Measurements from ENCODE around the gene ARAP2.

Gene ARAP2

DNA sequence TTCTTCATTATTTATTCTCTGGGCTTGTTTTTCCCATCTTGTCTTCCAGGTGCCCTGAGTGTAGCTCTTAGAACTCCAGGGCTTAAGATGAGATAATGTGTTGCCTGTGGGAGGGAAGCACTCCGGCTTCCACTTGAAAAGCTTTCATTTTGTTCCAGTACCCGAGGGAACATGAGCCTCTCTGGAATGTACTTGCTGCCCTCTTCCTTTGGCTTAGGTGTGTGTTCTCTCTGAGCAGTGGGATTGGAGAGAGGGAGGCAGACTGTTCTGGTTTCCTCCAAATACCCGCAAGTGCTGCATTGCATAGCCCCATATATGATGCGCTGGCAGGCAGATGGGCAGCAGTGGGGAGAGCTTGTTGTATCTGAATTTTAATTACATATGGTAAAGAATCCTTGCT lies 36.2 kb upstream of the ARAP2 start:
- Histone ChIP-seq H3K27me3 (replicated peaks; ENCODE audit: control insufficient read depth, insufficient read depth, low read length, poor library complexity, severe bottlenecking) (no peaks in the 10 kb centered on the region), H3K36me3 (ENCODE audit: control insufficient read depth, insufficient read depth, low read length) (no peaks in the 10 kb centered on the region), H3K27ac (ENCODE audit: insufficient read depth, low read length, poor library complexity, severe bottlenecking) (no peak overlapping the region), H3K9me3 (ENCODE audit: control insufficient read depth, low read length) (no peaks in the 10 kb centered on the region), H3K4me3 (ENCODE audit: insufficient read depth, low read depth, low read length, poor library complexity, severe bottlenecking) (no peak overlapping the region), H3K4me1 (ENCODE audit: control insufficient read depth, insufficient read depth, low read length, poor library complexity, severe bottlenecking) (no peaks in the 10 kb centered on the region)
- no peak for DNase-seq

DNA sequence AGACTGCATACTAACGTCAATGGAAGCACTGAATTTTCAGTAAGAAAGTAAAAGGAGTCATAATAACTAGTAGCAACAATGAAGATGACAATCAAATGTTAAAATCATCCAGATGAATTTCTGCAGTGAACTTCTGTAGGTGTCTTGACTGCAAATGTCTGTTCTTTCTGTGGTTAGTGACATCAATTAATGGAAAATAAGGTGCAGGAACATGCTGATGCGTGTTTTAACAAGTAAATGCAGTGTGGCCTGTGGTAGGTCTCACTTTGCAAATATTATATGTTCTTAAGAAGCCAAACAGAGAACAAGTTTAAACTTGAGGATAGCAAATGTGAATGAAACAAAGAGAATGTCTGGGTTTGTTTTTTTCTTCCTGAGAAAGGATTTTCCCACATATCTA lies 34.5 kb upstream of the ARAP2 start:
- Histone ChIP-seq H3K9me3 (ENCODE audit: control insufficient read depth, low read length) (no peaks in the 10 kb centered on the region), H3K4me1 (ENCODE audit: control insufficient read depth, insufficient read depth, low read length, poor library complexity, severe bottlenecking) (no peaks in the 10 kb centered on the region), H3K27ac (ENCODE audit: insufficient read depth, low read length, poor library complexity, severe bottlenecking) (no peak overlapping the region), H3K27me3 (replicated peaks; ENCODE audit: control insufficient read depth, insufficient read depth, low read length, poor library complexity, severe bottlenecking) (no peaks in the 10 kb centered on the region), H3K36me3 (ENCODE audit: control insufficient read depth, insufficient read depth, low read length) (no peaks in the 10 kb centered on the region), H3K4me3 (ENCODE audit: insufficient read depth, low read depth, low read length, poor library complexity, severe bottlenecking) (no peak overlapping the region)
- DNase-seq, result no peak

DNA sequence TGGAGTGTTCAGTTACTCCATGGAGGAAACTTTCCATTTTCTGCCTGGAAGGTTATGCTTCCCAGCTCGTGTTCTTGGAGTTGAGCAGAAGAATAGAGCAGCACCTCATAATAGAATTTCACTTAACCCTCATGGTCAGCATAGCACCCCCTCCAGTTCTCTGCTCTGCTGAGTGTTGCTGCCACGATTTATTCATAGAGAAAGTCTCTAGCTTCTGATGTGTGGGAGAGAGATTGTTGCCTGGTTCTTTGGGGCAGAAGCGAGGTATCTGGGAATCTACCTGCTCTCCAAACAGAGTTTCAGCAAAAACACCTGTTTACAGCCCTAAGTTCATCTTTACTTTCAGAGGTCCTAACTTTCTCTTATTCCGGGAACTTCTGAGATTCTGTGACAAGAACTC lies 33.2 kb upstream of the ARAP2 start:
- H3K4me1 ChIP-seq (ENCODE audit: control insufficient read depth, insufficient read depth, low read length, poor library complexity, severe bottlenecking), result no peaks in the 10 kb centered on the region
- no peaks in the 10 kb centered on the region for H3K9me3 ChIP-seq (ENCODE audit: control insufficient read depth, low read length)
- H3K4me3 ChIP-seq (ENCODE audit: insufficient read depth, low read depth, low read length, poor library complexity, severe bottlenecking), result no peak overlapping the region
- no peak overlapping the region for H3K27ac ChIP-seq (ENCODE audit: insufficient read depth, low read length, poor library complexity, severe bottlenecking)
- H3K27me3 ChIP-seq (replicated peaks; ENCODE audit: control insufficient read depth, insufficient read depth, low read length, poor library complexity, severe bottlenecking), result no peaks in the 10 kb centered on the region
- no peaks in the 10 kb centered on the region for H3K36me3 ChIP-seq (ENCODE audit: control insufficient read depth, insufficient read depth, low read length)
- DNase-seq, result no peak

DNA sequence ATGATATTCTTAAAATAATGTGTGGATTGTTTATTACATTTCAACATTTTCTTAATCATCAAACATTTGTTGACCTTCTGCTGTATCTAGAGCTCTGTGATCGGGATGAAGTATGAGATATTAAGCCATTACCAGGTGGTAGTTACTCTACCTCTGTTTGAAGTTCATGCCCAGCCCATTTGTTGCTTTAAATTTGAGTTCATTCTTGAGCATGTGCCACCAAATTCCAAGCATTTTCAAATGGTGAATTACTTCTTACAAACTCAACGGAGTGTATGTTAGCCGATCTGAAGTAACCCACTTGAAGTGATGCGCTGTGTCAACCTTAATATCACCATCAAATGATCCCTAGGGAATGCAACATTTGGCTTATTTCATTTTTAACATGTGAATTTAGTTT lies 29.8 kb upstream of the ARAP2 start:
- no peak overlapping the region for H3K4me3 ChIP-seq (ENCODE audit: insufficient read depth, low read depth, low read length, poor library complexity, severe bottlenecking)
- no peak for DNase-seq
- no peaks in the 10 kb centered on the region for H3K36me3 ChIP-seq (ENCODE audit: control insufficient read depth, insufficient read depth, low read length)
- no peaks in the 10 kb centered on the region for H3K27me3 ChIP-seq (replicated peaks; ENCODE audit: control insufficient read depth, insufficient read depth, low read length, poor library complexity, severe bottlenecking)
- no peaks in the 10 kb centered on the region for H3K9me3 ChIP-seq (ENCODE audit: control insufficient read depth, low read length)
- no peak overlapping the region for H3K27ac ChIP-seq (ENCODE audit: insufficient read depth, low read length, poor library complexity, severe bottlenecking)
- H3K4me1 ChIP-seq (ENCODE audit: control insufficient read depth, insufficient read depth, low read length, poor library complexity, severe bottlenecking), result no peaks in the 10 kb centered on the region

DNA sequence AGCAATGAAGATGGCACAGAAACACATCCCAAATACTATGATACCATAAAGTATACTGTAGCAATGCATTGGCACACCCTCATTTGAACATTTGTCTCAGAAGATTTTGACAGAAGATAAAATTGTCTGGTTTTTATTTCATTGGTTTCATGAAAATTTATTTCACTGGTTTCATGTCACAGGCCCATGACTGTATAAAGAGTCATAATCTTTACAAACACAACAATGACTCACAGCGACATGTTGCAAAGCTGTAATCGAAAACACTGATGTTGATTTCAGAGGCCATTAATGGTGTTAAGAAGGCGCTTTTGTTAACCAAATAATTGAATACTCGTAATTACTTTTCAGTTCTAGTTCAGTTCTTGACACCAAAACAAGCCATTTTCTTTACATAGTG lies 29.0 kb upstream of the ARAP2 start:
- Histone ChIP-seq H3K27me3 (replicated peaks; ENCODE audit: control insufficient read depth, insufficient read depth, low read length, poor library complexity, severe bottlenecking) (no peaks in the 10 kb centered on the region), H3K4me3 (ENCODE audit: insufficient read depth, low read depth, low read length, poor library complexity, severe bottlenecking) (no peak overlapping the region), H3K27ac (ENCODE audit: insufficient read depth, low read length, poor library complexity, severe bottlenecking) (no peak overlapping the region), H3K4me1 (ENCODE audit: control insufficient read depth, insufficient read depth, low read length, poor library complexity, severe bottlenecking) (no peaks in the 10 kb centered on the region), H3K36me3 (ENCODE audit: control insufficient read depth, insufficient read depth, low read length) (no peaks in the 10 kb centered on the region), H3K9me3 (ENCODE audit: control insufficient read depth, low read length) (no peaks in the 10 kb centered on the region)
- DNase-seq, result no peak

DNA sequence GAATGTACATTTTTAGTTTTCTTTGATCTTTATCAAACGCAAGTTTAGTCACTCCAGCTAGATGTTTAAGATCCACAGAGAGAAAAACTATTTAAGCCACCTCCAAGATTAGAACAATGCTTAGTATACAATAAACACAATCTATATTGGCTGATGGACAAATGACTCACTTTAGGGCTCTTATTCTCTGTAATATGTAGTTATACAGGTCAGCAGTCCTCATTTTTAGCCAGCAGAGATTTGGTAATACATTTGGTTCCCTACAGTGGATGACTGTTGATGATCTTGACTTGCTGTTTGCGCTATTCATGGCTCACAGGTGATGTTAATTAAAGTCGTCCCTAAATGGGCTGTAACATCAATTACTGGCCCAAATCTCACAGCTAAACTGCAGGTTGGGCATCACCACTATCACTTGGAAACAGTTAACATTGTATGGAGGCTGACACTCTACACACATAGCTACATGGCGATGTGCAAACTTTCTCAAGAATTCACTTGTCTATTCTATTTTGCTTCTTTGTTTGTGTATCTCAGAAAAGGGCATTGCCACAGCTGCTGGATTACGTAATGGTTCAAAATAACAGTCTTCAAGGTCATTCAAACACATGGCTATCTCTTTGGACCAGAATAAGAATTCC lies 25.3 kb upstream of the ARAP2 start:
- DNase-seq, result no peak
- no peaks in the 10 kb centered on the region for H3K36me3 ChIP-seq (ENCODE audit: control insufficient read depth, insufficient read depth, low read length)
- no peak overlapping the region for H3K27ac ChIP-seq (ENCODE audit: insufficient read depth, low read length, poor library complexity, severe bottlenecking)
- H3K4me3 ChIP-seq (ENCODE audit: insufficient read depth, low read depth, low read length, poor library complexity, severe bottlenecking), result no peak overlapping the region
- no peaks in the 10 kb centered on the region for H3K27me3 ChIP-seq (replicated peaks; ENCODE audit: control insufficient read depth, insufficient read depth, low read length, poor library complexity, severe bottlenecking)
- H3K4me1 ChIP-seq (ENCODE audit: control insufficient read depth, insufficient read depth, low read length, poor library complexity, severe bottlenecking), result no peaks in the 10 kb centered on the region
- no peaks in the 10 kb centered on the region for H3K9me3 ChIP-seq (ENCODE audit: control insufficient read depth, low read length)

DNA sequence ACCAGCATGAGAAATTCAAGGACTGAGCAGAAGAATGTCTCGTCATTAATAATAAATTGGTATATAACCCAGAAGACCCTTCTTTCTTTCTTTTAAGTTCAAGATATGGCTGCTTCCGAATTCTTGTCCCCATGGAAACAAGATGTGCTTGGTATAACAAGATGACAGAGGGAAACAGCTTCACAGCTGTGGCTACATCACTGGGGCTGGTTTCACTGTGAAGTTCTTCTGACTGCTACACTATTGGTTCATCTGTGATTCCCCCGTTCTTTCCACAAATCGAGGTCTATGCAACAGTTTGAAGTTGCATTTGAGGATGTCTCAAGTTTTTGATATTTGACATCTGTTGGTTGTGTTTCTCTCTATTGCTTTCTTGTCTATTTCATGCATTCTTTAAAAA lies 24.8 kb upstream of the ARAP2 start:
- Histone ChIP-seq H3K27ac (ENCODE audit: insufficient read depth, low read length, poor library complexity, severe bottlenecking) (peak overlapping the region; percentile 46), H3K4me1 (ENCODE audit: control insufficient read depth, insufficient read depth, low read length, poor library complexity, severe bottlenecking) (no peaks in the 10 kb centered on the region), H3K9me3 (ENCODE audit: control insufficient read depth, low read length) (no peaks in the 10 kb centered on the region), H3K4me3 (ENCODE audit: insufficient read depth, low read depth, low read length, poor library complexity, severe bottlenecking) (no peak overlapping the region), H3K36me3 (ENCODE audit: control insufficient read depth, insufficient read depth, low read length) (no peaks in the 10 kb centered on the region), H3K27me3 (replicated peaks; ENCODE audit: control insufficient read depth, insufficient read depth, low read length, poor library complexity, severe bottlenecking) (no peaks in the 10 kb centered on the region)
- DNase-seq, result peak; percentile 19 to 38 (median 32)

DNA sequence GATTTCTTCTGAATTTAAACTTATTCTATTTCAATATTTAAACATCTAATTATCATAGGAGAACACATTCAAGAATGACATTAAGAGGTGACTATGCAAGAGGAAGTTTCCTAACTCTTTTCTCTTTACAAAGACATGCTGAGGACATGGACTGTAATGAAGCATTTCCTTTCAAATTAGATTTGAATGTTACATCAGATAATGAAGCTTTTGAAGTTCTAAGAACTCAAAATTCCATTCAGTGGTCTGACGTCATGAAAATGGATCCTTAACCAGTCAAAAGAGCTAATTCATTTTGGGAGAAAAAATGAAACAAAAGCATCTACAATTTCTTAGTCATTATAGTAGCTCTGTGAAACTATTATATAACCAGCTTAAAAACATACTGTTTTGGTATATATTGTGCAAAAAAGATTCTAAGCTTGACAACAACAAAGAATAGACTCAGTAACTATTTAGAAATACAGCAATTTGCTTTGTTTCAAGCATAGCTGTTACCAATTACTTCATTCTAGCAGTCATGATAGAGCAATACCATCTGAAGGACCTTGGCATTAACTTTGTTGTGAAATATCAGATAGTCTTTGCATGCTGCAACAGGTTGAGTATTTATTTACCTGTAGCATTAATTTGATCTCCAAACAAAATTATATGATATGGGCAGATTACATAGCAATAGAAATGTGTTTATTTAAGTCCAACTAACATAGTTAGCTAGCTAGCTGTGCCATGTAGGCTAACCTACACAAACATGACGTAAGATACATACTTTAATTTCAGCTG lies 23.4 kb upstream of the ARAP2 start:
- no peaks in the 10 kb centered on the region for H3K9me3 ChIP-seq (ENCODE audit: control insufficient read depth, low read length)
- no peaks in the 10 kb centered on the region for H3K27me3 ChIP-seq (replicated peaks; ENCODE audit: control insufficient read depth, insufficient read depth, low read length, poor library complexity, severe bottlenecking)
- no peak overlapping the region for H3K27ac ChIP-seq (ENCODE audit: insufficient read depth, low read length, poor library complexity, severe bottlenecking)
- no peaks in the 10 kb centered on the region for H3K36me3 ChIP-seq (ENCODE audit: control insufficient read depth, insufficient read depth, low read length)
- H3K4me3 ChIP-seq (ENCODE audit: insufficient read depth, low read depth, low read length, poor library complexity, severe bottlenecking), result no peak overlapping the region
- H3K4me1 ChIP-seq (ENCODE audit: control insufficient read depth, insufficient read depth, low read length, poor library complexity, severe bottlenecking), result no peaks in the 10 kb centered on the region
- DNase-seq, result no peak

DNA sequence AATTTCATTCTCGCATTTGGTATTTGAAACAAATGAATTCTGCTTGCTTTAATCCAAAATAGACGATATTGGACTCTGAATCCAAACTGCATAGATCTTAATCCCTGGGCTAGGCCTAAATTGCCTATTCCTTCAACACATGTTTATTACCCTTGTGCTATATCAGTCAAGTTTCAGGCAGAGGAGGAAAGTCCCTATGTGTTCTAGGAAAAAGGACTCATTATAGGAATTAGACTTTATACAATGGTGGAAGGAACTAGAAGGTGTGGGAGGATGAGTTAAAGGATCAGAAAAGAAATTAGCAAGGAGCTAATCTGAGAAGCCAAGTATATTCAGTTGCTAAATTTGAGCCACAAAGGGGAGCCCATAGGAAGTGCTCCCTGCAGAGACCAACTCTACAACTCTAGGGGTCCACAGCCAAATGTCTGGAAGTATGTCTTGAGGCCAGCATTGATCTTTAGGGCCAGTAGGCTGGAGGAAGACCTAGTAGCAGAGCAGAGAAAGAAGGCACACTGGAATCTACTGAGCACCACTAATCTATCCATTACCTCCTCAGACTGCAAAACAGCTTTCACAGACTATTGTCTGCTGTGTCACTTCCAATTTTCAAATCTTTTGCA lies 20.0 kb upstream of the ARAP2 start:
- no peak overlapping the region for H3K4me3 ChIP-seq (ENCODE audit: insufficient read depth, low read depth, low read length, poor library complexity, severe bottlenecking)
- no peak overlapping the region for H3K27ac ChIP-seq (ENCODE audit: insufficient read depth, low read length, poor library complexity, severe bottlenecking)
- H3K27me3 ChIP-seq (replicated peaks; ENCODE audit: control insufficient read depth, insufficient read depth, low read length, poor library complexity, severe bottlenecking), result no peaks in the 10 kb centered on the region
- H3K9me3 ChIP-seq (ENCODE audit: control insufficient read depth, low read length), result no peaks in the 10 kb centered on the region
- DNase-seq, result no peak
- H3K36me3 ChIP-seq (ENCODE audit: control insufficient read depth, insufficient read depth, low read length), result no peaks in the 10 kb centered on the region
- H3K4me1 ChIP-seq (ENCODE audit: control insufficient read depth, insufficient read depth, low read length, poor library complexity, severe bottlenecking), result no peaks in the 10 kb centered on the region

DNA sequence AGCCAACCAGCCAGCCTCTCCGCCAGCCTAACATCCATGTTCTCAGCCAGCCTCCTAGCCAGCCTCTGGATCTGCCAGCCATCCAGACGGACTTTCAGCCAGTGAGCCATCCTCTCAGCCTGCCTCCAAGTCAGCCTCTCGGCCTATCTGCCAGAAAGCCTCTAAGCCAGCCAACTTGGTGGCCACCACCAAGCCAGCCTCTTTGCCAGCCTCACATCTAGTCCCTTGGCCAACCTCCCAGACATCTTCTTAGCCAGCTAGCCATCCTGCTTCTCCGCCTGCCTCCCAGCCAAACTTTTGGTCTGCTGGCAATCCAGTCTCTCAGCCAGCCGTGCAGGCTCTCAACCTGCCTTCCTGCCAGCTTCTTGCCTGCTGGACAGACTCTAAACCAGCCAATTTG lies 16.4 kb upstream of the ARAP2 start:
- H3K9me3 ChIP-seq (ENCODE audit: control insufficient read depth, low read length), result no peaks in the 10 kb centered on the region
- H3K27ac ChIP-seq (ENCODE audit: insufficient read depth, low read length, poor library complexity, severe bottlenecking), result no peak overlapping the region
- H3K36me3 ChIP-seq (ENCODE audit: control insufficient read depth, insufficient read depth, low read length), result no peaks in the 10 kb centered on the region
- H3K27me3 ChIP-seq (replicated peaks; ENCODE audit: control insufficient read depth, insufficient read depth, low read length, poor library complexity, severe bottlenecking), result no peaks in the 10 kb centered on the region
- H3K4me1 ChIP-seq (ENCODE audit: control insufficient read depth, insufficient read depth, low read length, poor library complexity, severe bottlenecking), result peaks cover 7% of the 10 kb centered on the region
- no peak for DNase-seq
- no peak overlapping the region for H3K4me3 ChIP-seq (ENCODE audit: insufficient read depth, low read depth, low read length, poor library complexity, severe bottlenecking)
